Skin epidermis (tissue), 12 donors: ENCODE measurements around the gene RHOA.
"Not testable (repeated sequence)": the region's sequence is repeated elsewhere in the genome, so short reads cannot be mapped to it uniquely, and the experiment has no call there.

Experiments used
- H3K27ac ChIP-seq, 21 experiments: fragments of 200-600 bp; sonication (generic) in 11 of 21; one replicate each; pipeline ENCODE4 v1.5.0; 2020; ENCODE audit warnings: mild to moderate bottlenecking in 3 of 21, inconsistent platforms in 2 of 21, moderate library complexity in 2 of 21
- H3K4me3 ChIP-seq, 7 experiments: fragments of 200-600 bp; sonication (generic) in 2 of 7; one replicate each; pipeline ENCODE4 v1.5.0; 2020; ENCODE audit warnings: inconsistent platforms in 2 of 7, mild to moderate bottlenecking in 2 of 7, moderate library complexity in 1 of 7

The RHOA gene

GRCh38 chr3:49378249-49378895 is 33.4 kb downstream of the RHOA start:
- Histone ChIP-seq H3K27ac (peak overlapping the region in 3 of 21 experiments; percentile 9 to 58 (median 16)), H3K4me3 (no peak overlapping the region)

GRCh38 chr3:49377483-49377882 is 34.3 kb downstream of the RHOA start:
- H3K4me3 ChIP-seq, result no peak overlapping the region
- peak overlapping the region in 2 of 21 experiments; percentile 16 to 32 for H3K27ac ChIP-seq

- Histone ChIP-seq H3K4me3 (no peak overlapping the region), H3K27ac (no peak overlapping the region)
Measured at GRCh38 chr3:49371946-49372345, 39.8 kb downstream of the RHOA start.

GRCh38 chr3:49370585-49371290 is 41.0 kb downstream of the RHOA start:
- no peak overlapping the region for H3K4me3 ChIP-seq

GRCh38 chr3:49362561-49362960 is 49.2 kb downstream of the RHOA start:
- Histone ChIP-seq H3K27ac (peak overlapping the region in 1 of 21 experiments; percentile 10), H3K4me3 (no peak overlapping the region)

More at GRCh38 chr3:49370585-49371290, 41.0 kb downstream of the RHOA start:
- H3K27ac ChIP-seq, result no peak overlapping the region

GRCh38 chr3:49359623-49360022 is 52.2 kb downstream of the RHOA start:
- H3K27ac ChIP-seq, result peak overlapping the region in 10 of 21 experiments; percentile 80 to 97 (median 95)
- no peak overlapping the region for H3K4me3 ChIP-seq

GRCh38 chr3:49358884-49359225 is 52.9 kb downstream of the RHOA start:
- peak overlapping the region; percentile 54 to 98 (median 94) for H3K27ac ChIP-seq

GRCh38 chr3:49358217-49358883 is 53.4 kb downstream of the RHOA start, which contains the start of gene GPX1:
GPX1 (minus strand) TSS chr3:49358353; CDS start chr3:49358278, 75 bp downstream.
- Histone ChIP-seq H3K27ac (peak within 1 kb of the TSS; percentile 54 to 98 (median 94)), H3K4me3 (peak within 1 kb of the TSS; percentile 40 to 77 (median 69))

More at GRCh38 chr3:49358884-49359225, 52.9 kb downstream of the RHOA start:
- peak overlapping the region in 6 of 7 experiments; percentile 53 to 77 (median 70) for H3K4me3 ChIP-seq

- H3K27ac ChIP-seq, result peak overlapping the region; percentile 54 to 98 (median 94)
- H3K4me3 ChIP-seq, result peak overlapping the region; percentile 40 to 77 (median 69)
Measured at GRCh38 chr3:49357443-49358216, 54.1 kb downstream of the RHOA start.

GRCh38 chr3:49357095-49357442 is 54.7 kb downstream of the RHOA start:
- peak overlapping the region; percentile 54 to 98 (median 94) for H3K27ac ChIP-seq
- peak overlapping the region; percentile 40 to 77 (median 69) for H3K4me3 ChIP-seq

- H3K4me3 ChIP-seq, result no peak overlapping the region
- peak overlapping the region in 20 of 21 experiments; percentile 9 to 89 (median 72) for H3K27ac ChIP-seq
Measured at GRCh38 chr3:49352890-49353421, 58.8 kb downstream of the RHOA start.

GRCh38 chr3:49352281-49352680 is 59.5 kb downstream of the RHOA start:
- H3K27ac ChIP-seq, result peak overlapping the region in 20 of 21 experiments; percentile 9 to 89 (median 72)
- no peak overlapping the region for H3K4me3 ChIP-seq

GRCh38 chr3:49351521-49352011 is 60.2 kb downstream of the RHOA start:
- no peak overlapping the region for H3K4me3 ChIP-seq
- H3K27ac ChIP-seq, result peak overlapping the region in 20 of 21 experiments; percentile 9 to 89 (median 72)

GRCh38 chr3:49349348-49350114 is 62.2 kb downstream of the RHOA start:
- H3K27ac ChIP-seq, result peak overlapping the region in 4 of 21 experiments; percentile 43 to 85 (median 69)
- H3K4me3 ChIP-seq, result no peak overlapping the region

GRCh38 chr3:49348361-49348760 is 63.4 kb downstream of the RHOA start:
- H3K4me3 ChIP-seq, result not testable (repeated sequence)
- H3K27ac ChIP-seq, result peak overlapping the region in 2 of 21 experiments; percentile 11 to 43

GRCh38 chr3:49346797-49347251 is 65.0 kb downstream of the RHOA start:
- peak overlapping the region in 19 of 21 experiments; percentile 2 to 86 (median 72) for H3K27ac ChIP-seq
- H3K4me3 ChIP-seq, result no peak overlapping the region

- Histone ChIP-seq H3K27ac (peak overlapping the region in 14 of 21 experiments; percentile 5 to 99 (median 82)), H3K4me3 (no peak overlapping the region)
Measured at GRCh38 chr3:49343163-49343562, 68.6 kb downstream of the RHOA start.

- Histone ChIP-seq H3K4me3 (no peak overlapping the region), H3K27ac (peak overlapping the region in 16 of 21 experiments; percentile 4 to 99 (median 94))
Measured at GRCh38 chr3:49341996-49342395, 69.8 kb downstream of the RHOA start.
